Keratinocyte (primary cell): ENCODE measurements around the gene CACNG7. TPM values are rescaled to one million over a fixed set of nuclear protein-coding genes. Genes with fewer than 3 reads are reported as not detected.

ENCODE experiments used
- DNase-seq: peaks from one replicate; pipeline ENCODE4 v3.0.0-alpha.2; 2011; ENCODE audit warnings: low read depth, missing footprints, low spot score
- FAIRE-seq: peaks from 2 replicates; lab custom pipeline; 2011; peaks lifted over from hg19 to GRCh38; lab: Jason Lieb, UNC
- H2AFZ ChIP-seq: 2 replicates; pipeline ENCODE4 v1.6.0; 2012; ENCODE audit warnings: low read length, control low read depth, inconsistent platforms; ENCODE audit not compliant: control insufficient read depth
- H3K27ac ChIP-seq: 2 replicates; pipeline ENCODE4 v1.5.1; 2011; ENCODE audit warnings: low read length; ENCODE audit not compliant: control insufficient read depth, insufficient read depth
- H3K27me3 ChIP-seq: 3 replicates; pipeline ENCODE4 v1.6.0; 2011; ENCODE audit warnings: low read length; ENCODE audit not compliant: control insufficient read depth, insufficient read depth; ENCODE audit errors: extremely low read depth
- H3K36me3 ChIP-seq, 2 experiments: 2 replicates in 1 of 2; 3 replicates in 1 of 2; pipeline ENCODE4 v1.5.1; 2011; ENCODE audit warnings: low read length in 2 of 2, mild to moderate bottlenecking in 1 of 2; ENCODE audit not compliant: control insufficient read depth in 2 of 2, insufficient read depth in 2 of 2; ENCODE audit errors: extremely low read depth in 1 of 2
- H3K4me1 ChIP-seq: 3 replicates; pipeline ENCODE4 v1.5.1; 2011; ENCODE audit warnings: low read length; ENCODE audit not compliant: control insufficient read depth, insufficient read depth; ENCODE audit errors: extremely low read depth
- H3K4me2 ChIP-seq: 3 replicates; pipeline ENCODE4 v1.6.0; 2011; ENCODE audit warnings: low read depth, low read length; ENCODE audit not compliant: control insufficient read depth, insufficient read depth; ENCODE audit errors: extremely low read depth
- H3K4me3 ChIP-seq, 3 experiments: fragments of 200-600 bp in 1 of 3; sonication (generic) in 1 of 3; 2 replicates in 2 of 3; 3 replicates in 1 of 3; pipeline ENCODE4 v1.5.1; 2011 to 2016; ENCODE audit warnings: low read length in 3 of 3, mild to moderate bottlenecking in 3 of 3, control low read depth in 2 of 3, inconsistent platforms in 1 of 3, low read depth in 1 of 3, mixed read lengths in 1 of 3, mixed run types in 1 of 3, moderate library complexity in 1 of 3; ENCODE audit not compliant: control insufficient read depth in 2 of 3, insufficient read depth in 2 of 3; ENCODE audit errors: extremely low read depth in 1 of 3
- H3K79me2 ChIP-seq: 2 replicates; pipeline ENCODE4 v1.6.0; 2012; ENCODE audit warnings: low read length; ENCODE audit not compliant: control insufficient read depth, insufficient read depth
- H3K9ac ChIP-seq: 3 replicates; pipeline ENCODE4 v1.6.0; 2011; ENCODE audit warnings: low read length; ENCODE audit not compliant: control insufficient read depth, insufficient read depth; ENCODE audit errors: extremely low read depth
- H3K9me1 ChIP-seq: 3 replicates; pipeline ENCODE4 v1.6.0; 2011; ENCODE audit warnings: low read length; ENCODE audit not compliant: control insufficient read depth, insufficient read depth; ENCODE audit errors: extremely low read depth
- H3K9me3 ChIP-seq: 2 replicates; pipeline ENCODE4 v1.5.1; 2012; ENCODE audit warnings: low read depth, low read length; ENCODE audit not compliant: control insufficient read depth
- H4K20me1 ChIP-seq: 3 replicates; pipeline ENCODE4 v1.6.0; 2011; ENCODE audit warnings: low read length; ENCODE audit not compliant: control insufficient read depth, insufficient read depth; ENCODE audit errors: extremely low read depth
- EZH2 ChIP-seq: IDR thresholded peaks from one replicate; pipeline ENCODE4 v1.6.1; 2012; ENCODE audit warnings: inconsistent platforms, mild to moderate bottlenecking, low read length, moderate library complexity
- dilution Hi-C: fragments of 300-500 bp; cut with MboI; formaldehyde crosslinking; loops from one replicate; pipeline ENCODE4 v1.7.0; 2020; ENCODE audit warnings: low sequenced_read_pairs; ENCODE audit not compliant: extremely low pct_ligation_motif_present
- polyA plus RNA-seq, 5 experiments: library from polyadenylated mRNA; depleted of rRNA in 3 of 5; stranded (reverse) in 3 of 5; stranded (forward) in 1 of 5; unstranded in 1 of 5; fragments of >200 nt; gene quantifications; 1 replicate in 1 of 5; 2 replicates in 3 of 5; 3 replicates in 1 of 5; pipeline versions ENCODE4 v1.2.1 to v1.2.3, GENCODE V29; 2011 to 2012; ENCODE audit warnings: missing spikeins in 2 of 5, low read depth in 1 of 5, low replicate concordance in 1 of 5
- TF ChIP-seq, protein P1 (sequence below), 3 experiments: IDR thresholded peaks in 1 of 3; conservative IDR thresholded peaks in 1 of 3; optimal IDR thresholded peaks in 1 of 3; 2 replicates in 2 of 3; 3 replicates in 1 of 3; pipeline versions ENCODE3 to v1.5.1; 2011; ENCODE audit warnings: low read length in 3 of 3, mild to moderate bottlenecking in 3 of 3, moderate library complexity in 2 of 3, control low read depth in 1 of 3, inconsistent platforms in 1 of 3; ENCODE audit not compliant: insufficient read depth in 2 of 3; ENCODE audit errors: extremely low read depth in 1 of 3

CACNG7 gene
- polyA plus RNA-seq, 1 donor (not counting 4 experiments of a cell fraction or from before 2014, with no cell fraction given) = not detected

DNA sequence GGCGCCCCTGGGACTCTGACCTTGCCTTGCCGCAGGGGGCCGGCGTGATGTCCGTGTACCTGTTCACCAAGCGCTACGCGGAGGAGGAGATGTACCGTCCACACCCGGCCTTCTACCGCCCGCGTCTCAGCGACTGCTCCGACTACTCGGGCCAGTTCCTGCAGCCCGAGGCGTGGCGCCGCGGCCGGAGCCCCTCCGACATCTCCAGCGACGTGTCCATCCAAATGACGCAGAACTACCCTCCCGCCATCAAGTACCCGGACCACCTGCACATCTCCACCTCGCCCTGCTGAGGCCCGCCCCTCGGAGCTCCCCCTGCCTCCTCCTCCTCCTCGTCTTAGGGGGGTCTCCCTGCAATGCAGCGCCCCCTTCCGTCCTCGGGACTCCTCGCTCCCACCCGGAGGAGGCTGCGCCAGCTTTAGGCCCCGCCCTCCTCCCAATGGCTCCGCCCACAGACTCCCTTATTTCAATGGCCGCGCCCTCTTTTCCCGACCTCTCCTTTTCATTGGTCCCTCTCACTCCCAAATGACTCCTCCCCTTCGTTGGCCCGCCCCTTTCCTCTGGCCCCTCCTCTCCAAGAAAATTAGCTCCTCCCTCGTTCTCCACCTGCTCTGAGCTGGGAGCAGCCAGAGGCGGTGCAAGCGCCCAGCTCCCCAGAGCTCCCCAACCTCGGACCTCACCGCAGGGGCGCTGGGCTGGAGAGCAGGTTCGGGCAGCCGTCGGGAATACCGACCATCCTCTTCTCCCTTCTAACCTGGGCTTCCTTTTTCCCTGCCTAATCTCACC, 33.1 kb downstream of the CACNG7 start:
- FAIRE-seq (no peak), DNase-seq (no peak)
- TF ChIP-seq, protein P1, sequence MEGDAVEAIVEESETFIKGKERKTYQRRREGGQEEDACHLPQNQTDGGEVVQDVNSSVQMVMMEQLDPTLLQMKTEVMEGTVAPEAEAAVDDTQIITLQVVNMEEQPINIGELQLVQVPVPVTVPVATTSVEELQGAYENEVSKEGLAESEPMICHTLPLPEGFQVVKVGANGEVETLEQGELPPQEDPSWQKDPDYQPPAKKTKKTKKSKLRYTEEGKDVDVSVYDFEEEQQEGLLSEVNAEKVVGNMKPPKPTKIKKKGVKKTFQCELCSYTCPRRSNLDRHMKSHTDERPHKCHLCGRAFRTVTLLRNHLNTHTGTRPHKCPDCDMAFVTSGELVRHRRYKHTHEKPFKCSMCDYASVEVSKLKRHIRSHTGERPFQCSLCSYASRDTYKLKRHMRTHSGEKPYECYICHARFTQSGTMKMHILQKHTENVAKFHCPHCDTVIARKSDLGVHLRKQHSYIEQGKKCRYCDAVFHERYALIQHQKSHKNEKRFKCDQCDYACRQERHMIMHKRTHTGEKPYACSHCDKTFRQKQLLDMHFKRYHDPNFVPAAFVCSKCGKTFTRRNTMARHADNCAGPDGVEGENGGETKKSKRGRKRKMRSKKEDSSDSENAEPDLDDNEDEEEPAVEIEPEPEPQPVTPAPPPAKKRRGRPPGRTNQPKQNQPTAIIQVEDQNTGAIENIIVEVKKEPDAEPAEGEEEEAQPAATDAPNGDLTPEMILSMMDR (optimal IDR thresholded peaks at IDR 0.05 in 1 of 3, IDR thresholded peaks at IDR 0.05 in 1 of 3, conservative IDR thresholded peaks at IDR 0.05 in 1 of 3; ENCODE audit: extremely low read depth in 1 of 3, insufficient read depth in 2 of 3, low read length in 3 of 3) = no peak
- no peak for TF ChIP-seq EZH2

DNA sequence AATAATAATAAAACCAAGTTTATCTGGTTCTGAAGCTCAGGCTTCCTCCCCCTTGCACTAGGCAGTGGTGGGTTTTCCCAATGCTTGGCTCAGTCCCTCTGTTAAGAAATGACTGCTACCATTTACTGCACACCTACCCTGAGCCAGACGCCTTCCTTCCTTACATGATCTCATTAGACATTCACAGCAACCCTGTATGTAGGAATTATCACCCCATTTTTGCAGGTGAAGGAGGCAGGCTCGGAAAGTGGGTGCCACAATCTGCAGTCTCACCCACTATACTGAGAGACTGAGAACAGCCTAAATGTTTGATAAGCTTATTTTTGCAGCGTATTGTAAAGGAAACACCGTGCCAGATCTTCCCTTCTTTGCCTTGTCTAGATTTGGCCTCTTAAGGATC, 35.3 kb downstream of the CACNG7 start:
- H3K27ac ChIP-seq = no peak overlapping the region
- dilution Hi-C loops = loop anchor here (25.0 kb wide), 1 partner anchor 93 kb away; no protein-coding TSS in a partner anchor
- no peaks in the 10 kb centered on the region for H3K36me3 ChIP-seq
- no peak overlapping the region for H3K4me2 ChIP-seq
- no peaks in the 10 kb centered on the region for H3K79me2 ChIP-seq
- H3K9me1 ChIP-seq = no peaks in the 10 kb centered on the region
- H3K4me3 ChIP-seq = no peak overlapping the region
- peaks cover 19% of the 10 kb centered on the region for H3K27me3 ChIP-seq
- H3K4me1 ChIP-seq = no peaks in the 10 kb centered on the region
- DNase-seq = no peak
- H2AFZ ChIP-seq = no peak overlapping the region
- H3K9me3 ChIP-seq = no peaks in the 10 kb centered on the region
- FAIRE-seq = no peak
- H3K9ac ChIP-seq = no peak overlapping the region
- H4K20me1 ChIP-seq = no peaks in the 10 kb centered on the region
- TF ChIP-seq EZH2 = no peak
- TF ChIP-seq, protein P1 (optimal IDR thresholded peaks at IDR 0.05 in 1 of 3, IDR thresholded peaks at IDR 0.05 in 1 of 3, conservative IDR thresholded peaks at IDR 0.05 in 1 of 3; ENCODE audit: extremely low read depth in 1 of 3, insufficient read depth in 2 of 3, low read length in 3 of 3) = no peak

More for the DNA sequence above, 33.1 kb downstream of the CACNG7 start:
- Histone ChIP-seq H3K9ac (no peak overlapping the region), H3K9me1 (no peaks in the 10 kb centered on the region), H3K4me1 (no peaks in the 10 kb centered on the region), H3K4me3 (no peak overlapping the region), H4K20me1 (no peaks in the 10 kb centered on the region), H3K9me3 (no peaks in the 10 kb centered on the region), H3K27me3 (peaks cover 19% of the 10 kb centered on the region), H3K27ac (no peak overlapping the region), H3K79me2 (no peaks in the 10 kb centered on the region), H3K4me2 (no peak overlapping the region), H2AFZ (no peak overlapping the region), H3K36me3 (no peaks in the 10 kb centered on the region)
- dilution Hi-C loops = loop anchor here (25.0 kb wide), 1 partner anchor 95 kb away; no protein-coding TSS in a partner anchor
